Neural cell (in vitro differentiated cells): ENCODE measurements around the gene MSX2. TPM values are rescaled to one million over a fixed set of nuclear protein-coding genes. Genes with fewer than 3 reads are reported as not detected.
A peak's percentile ranks its signal among the peaks of the same experiment; 100 is the strongest.

Experiments
- H2AFZ ChIP-seq: fragments of 200-600, 300-800 bp; sonication (generic), shearing (Covaris generic); 2 replicates; pipeline ENCODE4 v1.6.0; 2014; ENCODE audit warnings: low read depth, mild to moderate bottlenecking, antibody characterized with exemption, low read length, moderate library complexity
- H3F3A ChIP-seq: fragments of 200-600 bp; shearing (Covaris generic); 2 replicates; pipeline ENCODE4 v1.6.1; 2016; ENCODE audit warnings: mild to moderate bottlenecking, moderate library complexity, mixed read lengths, antibody characterized with exemption, low read length; ENCODE audit not compliant: insufficient read depth, poor library complexity, severe bottlenecking
- H3K27ac ChIP-seq: fragments of 200-600, 300-800 bp; sonication (generic), shearing (Covaris generic); 2 replicates; pipeline ENCODE4 v1.5.1; 2014; ENCODE audit warnings: mild to moderate bottlenecking, low read length, moderate library complexity
- H3K27me3 ChIP-seq: fragments of 300-800, 200-600 bp; sonication (generic), shearing (Covaris generic); 2 replicates; pipeline ENCODE4 v1.6.0; 2014; ENCODE audit warnings: mild to moderate bottlenecking, low read depth, low read length, moderate library complexity; ENCODE audit not compliant: insufficient read depth
- H3K36me3 ChIP-seq: fragments of 300-800, 200-600 bp; sonication (generic), shearing (Covaris generic); 2 replicates; pipeline ENCODE4 v1.5.1; 2014; ENCODE audit warnings: mild to moderate bottlenecking, antibody characterized with exemption, low read length, moderate library complexity; ENCODE audit not compliant: insufficient read depth
- H3K4me2 ChIP-seq: fragments of 300-800, 200-600 bp; sonication (generic), shearing (Covaris generic); 2 replicates; pipeline ENCODE4 v1.6.0; 2014; ENCODE audit warnings: mild to moderate bottlenecking, low read length
- H3K4me3 ChIP-seq: fragments of 300-800, 200-600 bp; sonication (generic), shearing (Covaris generic); 2 replicates; pipeline ENCODE4 v1.5.1; 2014; ENCODE audit warnings: mild to moderate bottlenecking, low read length, moderate library complexity
- H3K79me2 ChIP-seq: fragments of 200-600 bp; shearing (Covaris generic); replicated peaks from 2 replicates; pipeline ENCODE4 v1.6.0; 2014; ENCODE audit warnings: mild to moderate bottlenecking, low read length, moderate library complexity; ENCODE audit not compliant: insufficient read depth
- H3K9ac ChIP-seq: fragments of 300-800, 200-600 bp; sonication (generic), shearing (Covaris generic); 2 replicates; pipeline ENCODE4 v1.6.1; 2016; ENCODE audit warnings: mild to moderate bottlenecking, low read length, mixed read lengths
- H3K9me2 ChIP-seq: fragments of 200-600 bp; shearing (Covaris generic); 2 replicates; pipeline ENCODE4 v1.6.1; 2016; ENCODE audit warnings: mild to moderate bottlenecking, low read length, mixed read lengths; ENCODE audit not compliant: insufficient read depth
- H3K9me3 ChIP-seq: fragments of 200-600, 300-800 bp; sonication (generic), shearing (Covaris generic); 2 replicates; pipeline ENCODE4 v1.6.1; 2016; ENCODE audit warnings: mild to moderate bottlenecking, mixed run types, low read length, moderate library complexity, mixed read lengths
- H4K20me1 ChIP-seq: fragments of 200-600 bp; shearing (Covaris generic); 2 replicates; pipeline ENCODE4 v1.6.1; 2016; ENCODE audit warnings: mild to moderate bottlenecking, mixed run types; ENCODE audit not compliant: insufficient read depth
- CTCF ChIP-seq: fragments of 450-650 bp; IDR thresholded peaks from 2 replicates; pipeline ENCODE4 v1.5.1; 2014; ENCODE audit warnings: antibody characterized with exemption, mild to moderate bottlenecking, moderate library complexity; ENCODE audit not compliant: poor library complexity, severe bottlenecking
- EP300 ChIP-seq: fragments of 450-650 bp; conservative IDR thresholded peaks from 2 replicates; pipeline ENCODE4 v1.6.1; 2014; ENCODE audit warnings: antibody characterized with exemption, mild to moderate bottlenecking, moderate library complexity; ENCODE audit not compliant: poor library complexity, severe bottlenecking
- EZH2 ChIP-seq: fragments of 200-600, 300-800 bp; shearing (Covaris generic), sonication (generic); IDR thresholded peaks from 2 replicates; pipeline ENCODE4 v1.6.1; 2014; ENCODE audit warnings: antibody characterized with exemption, low read length, borderline replicate concordance, mild to moderate bottlenecking; ENCODE audit not compliant: insufficient read depth, poor library complexity, severe bottlenecking
- REST ChIP-seq: IDR thresholded peaks from 2 replicates; pipeline ENCODE4 v1.6.1; 2012; ENCODE audit warnings: borderline replicate concordance
- polyA plus RNA-seq: library from polyadenylated mRNA; depleted of rRNA; stranded (reverse); fragments of >200 nt; gene quantifications from 2 replicates; pipeline ENCODE4 v1.2.3, GENCODE V29; 2014

Gene MSX2
- polyA plus RNA-seq, 1 donor from 2014 or later, result not detected

- Histone ChIP-seq H3K27ac (no peak overlapping the region), H3K4me2 (no peak overlapping the region), H2AFZ (no peak overlapping the region), H3K79me2 (no peaks in the 10 kb centered on the region), H3K9ac (no peak overlapping the region), H3K9me3 (no peaks in the 10 kb centered on the region), H3K27me3 (peaks cover 99% of the 10 kb centered on the region), H4K20me1 (no peaks in the 10 kb centered on the region), H3K4me3 (no peak overlapping the region), H3K9me2 (no peaks in the 10 kb centered on the region), H3F3A (no peaks in the 10 kb centered on the region), H3K36me3 (no peaks in the 10 kb centered on the region)
- no peak for TF ChIP-seq CTCF
- no peak for TF ChIP-seq EZH2
- no peak for TF ChIP-seq EP300
Observed at GRCh38 chr5:174725261-174725990, 1.0 kb downstream of the MSX2 start.

- TF ChIP-seq REST (no peak), EZH2 (peak; percentile 4)
Observed at GRCh38 chr5:174725991-174726601, 1.7 kb downstream of the MSX2 start.

More at GRCh38 chr5:174725991-174726601, 1.7 kb downstream of the MSX2 start:
- no peaks in the 10 kb centered on the region for H3K79me2 ChIP-seq
- H3K27ac ChIP-seq, result no peak overlapping the region
- peaks cover 100% of the 10 kb centered on the region for H3K27me3 ChIP-seq
- H3K4me2 ChIP-seq, result no peak overlapping the region
- H2AFZ ChIP-seq, result no peak overlapping the region
- H4K20me1 ChIP-seq, result no peaks in the 10 kb centered on the region
- H3K36me3 ChIP-seq, result no peaks in the 10 kb centered on the region
- H3K9me3 ChIP-seq, result no peaks in the 10 kb centered on the region
- no peak overlapping the region for H3K4me3 ChIP-seq
- no peaks in the 10 kb centered on the region for H3F3A ChIP-seq
- H3K9ac ChIP-seq, result no peak overlapping the region
- H3K9me2 ChIP-seq, result no peaks in the 10 kb centered on the region
